GM10266 (cell line): ENCODE results near the gene TBC1D30.
A peak's percentile ranks its signal among the peaks of the same experiment; 100 is the strongest.

Experiments
- DNase-seq: peaks from one replicate; pipeline ENCODE4 v3.0.0; 2012; ENCODE audit errors: extremely low spot score
- CTCF ChIP-seq: IDR thresholded peaks from 2 replicates; pipeline ENCODE4 v1.5.1; 2012; ENCODE audit warnings: mild to moderate bottlenecking, low read depth; ENCODE audit not compliant: control insufficient read depth, insufficient read depth; ENCODE audit errors: missing control alignments

Gene TBC1D30

GRCh38 chr12:64864319-64864718, 39.9 kb downstream of the TBC1D30 start:
- DNase-seq: no peak
- no peak for TF ChIP-seq CTCF

GRCh38 chr12:64875186-64875585, 50.7 kb downstream of the TBC1D30 start:
- DNase-seq: no peak
- TF ChIP-seq CTCF: no peak

GRCh38 chr12:64876388-64877071, 52.1 kb downstream of the TBC1D30 start:
- no peak for TF ChIP-seq CTCF
- DNase-seq: no peak

GRCh38 chr12:64877363-64878004, 53.0 kb downstream of the TBC1D30 start:
- no peak for TF ChIP-seq CTCF
- DNase-seq: peak; percentile 70

- DNase-seq: no peak
- no peak for TF ChIP-seq CTCF
Observed at GRCh38 chr12:64882687-64883086, 58.2 kb downstream of the TBC1D30 start.

DNA sequence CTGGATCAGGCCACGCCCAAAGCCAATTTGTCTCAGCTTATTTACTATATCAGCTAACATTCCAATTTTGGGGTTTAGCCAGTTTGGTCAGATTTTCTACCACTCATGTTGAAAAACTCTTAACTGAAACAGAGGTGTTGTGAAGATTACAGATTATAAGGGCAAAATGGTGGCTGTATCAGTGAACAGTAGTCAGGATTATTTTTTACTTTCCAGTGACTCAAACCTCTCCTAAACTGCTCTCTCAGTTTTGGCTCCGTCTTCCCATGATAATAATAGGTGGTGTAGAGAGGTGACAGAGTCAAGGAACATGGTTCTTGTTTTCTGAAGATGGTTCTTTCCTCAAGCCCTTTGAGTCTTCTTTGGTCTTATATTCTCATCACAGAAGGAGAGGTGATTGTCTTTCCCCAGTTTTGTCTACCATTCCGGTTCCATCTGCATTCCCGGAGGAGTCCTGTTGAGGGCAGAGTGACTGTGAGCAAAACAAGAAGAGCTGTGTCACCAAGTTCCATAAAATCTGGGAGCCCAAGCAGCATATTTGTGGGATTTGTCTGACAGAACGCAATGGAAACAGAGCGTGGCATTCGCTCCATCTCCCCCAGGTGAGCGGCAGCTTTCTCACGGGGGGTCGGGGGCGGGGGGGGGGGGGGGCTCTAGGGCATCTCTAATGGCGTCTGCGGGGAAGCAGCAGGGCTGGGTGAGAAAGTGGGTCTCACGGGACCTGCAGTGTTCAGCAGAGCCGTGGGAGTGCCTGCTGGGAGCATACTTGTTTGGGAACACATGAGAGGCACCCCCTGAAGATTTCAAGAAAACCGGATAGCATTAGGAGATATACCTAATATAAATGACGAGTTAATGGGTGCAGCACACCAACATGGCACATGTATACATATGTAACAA, 59.1 kb downstream of the TBC1D30 start:
- no peak for TF ChIP-seq CTCF
- peak; percentile 21 for DNase-seq
